Keratinocyte (primary cell): Measurements from ENCODE around the gene CTIF.

ENCODE experiments used
- CTCF ChIP-seq, 3 experiments: IDR thresholded peaks in 1 of 3; conservative IDR thresholded peaks in 1 of 3; optimal IDR thresholded peaks in 1 of 3; 2 replicates in 2 of 3; 3 replicates in 1 of 3; pipeline versions ENCODE3 to v1.5.1; 2011; ENCODE audit warnings: low read length in 3 of 3, mild to moderate bottlenecking in 3 of 3, moderate library complexity in 2 of 3, control low read depth in 1 of 3, inconsistent platforms in 1 of 3; ENCODE audit not compliant: insufficient read depth in 2 of 3; ENCODE audit errors: extremely low read depth in 1 of 3
- EZH2 ChIP-seq: IDR thresholded peaks from one replicate; pipeline ENCODE4 v1.6.1; 2012; ENCODE audit warnings: inconsistent platforms, mild to moderate bottlenecking, low read length, moderate library complexity

- TF ChIP-seq CTCF (optimal IDR thresholded peaks at IDR 0.05 in 1 of 3, IDR thresholded peaks at IDR 0.05 in 1 of 3, conservative IDR thresholded peaks at IDR 0.05 in 1 of 3; ENCODE audit: extremely low read depth in 1 of 3, insufficient read depth in 2 of 3, low read length in 3 of 3) (no peak), EZH2 (no peak)
These were observed 238.9 kb downstream of the CTIF start for GRCh38 chr18:48777744-48778116.
